ENCODE data around the gene ARRDC1. TPM values are rescaled to one million over a fixed set of nuclear protein-coding genes. Genes with fewer than 3 reads are reported as not detected.

Gene ARRDC1, protein sequence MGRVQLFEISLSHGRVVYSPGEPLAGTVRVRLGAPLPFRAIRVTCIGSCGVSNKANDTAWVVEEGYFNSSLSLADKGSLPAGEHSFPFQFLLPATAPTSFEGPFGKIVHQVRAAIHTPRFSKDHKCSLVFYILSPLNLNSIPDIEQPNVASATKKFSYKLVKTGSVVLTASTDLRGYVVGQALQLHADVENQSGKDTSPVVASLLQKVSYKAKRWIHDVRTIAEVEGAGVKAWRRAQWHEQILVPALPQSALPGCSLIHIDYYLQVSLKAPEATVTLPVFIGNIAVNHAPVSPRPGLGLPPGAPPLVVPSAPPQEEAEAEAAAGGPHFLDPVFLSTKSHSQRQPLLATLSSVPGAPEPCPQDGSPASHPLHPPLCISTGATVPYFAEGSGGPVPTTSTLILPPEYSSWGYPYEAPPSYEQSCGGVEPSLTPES
- 10 to 100 TPM in 1 of 2 donors, 1 to 10 TPM in 1; 9.3 to 16.3 TPM for total RNA-seq

DNA sequence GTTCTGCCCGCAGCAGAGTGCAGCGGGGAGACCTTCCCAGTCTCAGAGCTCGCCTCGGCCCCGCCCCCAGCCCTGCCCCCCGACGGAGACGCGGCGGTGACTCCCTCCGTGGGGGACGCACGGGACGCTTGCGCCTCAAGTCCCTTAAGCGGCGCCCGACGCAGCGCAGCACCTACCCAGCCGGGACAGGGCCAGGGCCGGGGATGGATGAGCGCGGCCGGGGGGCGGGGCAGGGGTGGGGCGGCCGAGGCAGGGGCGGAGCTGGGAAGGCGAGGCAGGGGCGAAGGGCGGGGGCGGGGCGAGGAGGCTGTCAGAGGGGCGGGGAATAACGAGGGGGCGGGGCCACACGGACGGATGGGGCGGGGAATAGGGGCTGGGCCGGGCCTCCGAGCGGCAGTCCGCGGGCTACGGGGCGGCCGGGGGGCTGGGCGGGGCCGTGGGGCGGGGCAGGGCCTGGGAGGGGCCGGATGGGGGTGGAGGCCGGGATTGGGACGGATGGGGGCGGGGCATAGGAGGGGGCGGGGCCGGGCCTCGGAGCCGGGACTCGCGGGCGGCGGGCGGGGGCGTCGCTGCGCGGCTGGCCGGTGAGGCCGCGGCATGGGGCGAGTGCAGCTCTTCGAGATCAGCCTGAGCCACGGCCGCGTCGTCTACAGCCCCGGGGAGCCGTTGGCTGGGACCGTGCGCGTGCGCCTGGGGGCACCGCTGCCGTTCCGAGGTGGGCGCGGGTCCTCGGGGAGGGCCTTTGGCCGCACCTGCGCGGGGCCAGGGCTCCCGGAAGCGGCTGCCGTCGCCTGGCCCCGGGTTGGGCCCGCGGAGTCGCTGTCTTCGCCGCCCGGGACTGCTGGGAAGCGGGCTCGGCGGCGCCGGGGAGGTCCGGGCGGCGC is at the start of gene ARRDC1:
TSS of gene ARRDC1 (plus strand) at position 566 of the 884 bp plus-strand sequence. CDS start at position 598, 32 bp downstream.

DNA sequence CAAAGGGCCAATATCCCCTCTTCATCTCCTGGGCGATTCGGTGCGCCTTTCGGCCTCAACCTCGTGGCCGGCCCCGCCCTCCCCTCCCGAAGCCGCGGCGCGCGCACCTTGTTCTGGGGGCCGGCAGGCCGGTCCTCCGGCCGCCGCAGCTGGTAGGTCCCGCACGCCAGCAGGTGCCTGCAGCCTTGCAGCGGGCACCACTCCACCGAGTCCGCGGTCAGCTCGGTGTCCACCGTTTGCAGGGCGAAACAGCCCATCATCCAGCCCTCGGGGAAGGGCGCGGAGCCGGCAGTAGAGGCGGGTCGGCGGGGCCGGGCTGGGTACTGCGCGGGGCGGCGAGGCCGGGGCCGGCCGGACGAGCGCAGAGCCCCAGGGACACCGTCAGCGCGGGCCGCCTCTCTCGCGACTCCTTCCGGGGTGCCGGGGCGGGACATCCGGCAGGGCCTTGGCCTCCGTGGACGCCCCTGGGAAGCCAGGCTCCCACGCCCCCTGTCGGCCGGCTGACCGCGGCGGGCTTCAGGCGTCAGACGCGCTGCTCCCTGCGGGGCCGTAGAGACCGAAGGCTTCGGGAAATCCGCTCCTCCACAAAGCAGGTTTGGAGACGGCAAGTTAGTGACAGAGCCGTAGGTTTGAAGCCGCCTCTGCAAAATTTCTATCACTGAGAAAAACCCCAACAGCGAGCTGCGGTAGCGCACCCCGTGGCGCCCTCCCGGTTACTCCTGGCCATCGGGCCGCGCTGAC is 26.8 kb upstream of the ARRDC1 start, which contains the start of gene DPH7:
TSS of gene DPH7 (minus strand) at position 408 of the 741 bp plus-strand sequence. CDS start at position 260, 148 bp downstream.

DNA sequence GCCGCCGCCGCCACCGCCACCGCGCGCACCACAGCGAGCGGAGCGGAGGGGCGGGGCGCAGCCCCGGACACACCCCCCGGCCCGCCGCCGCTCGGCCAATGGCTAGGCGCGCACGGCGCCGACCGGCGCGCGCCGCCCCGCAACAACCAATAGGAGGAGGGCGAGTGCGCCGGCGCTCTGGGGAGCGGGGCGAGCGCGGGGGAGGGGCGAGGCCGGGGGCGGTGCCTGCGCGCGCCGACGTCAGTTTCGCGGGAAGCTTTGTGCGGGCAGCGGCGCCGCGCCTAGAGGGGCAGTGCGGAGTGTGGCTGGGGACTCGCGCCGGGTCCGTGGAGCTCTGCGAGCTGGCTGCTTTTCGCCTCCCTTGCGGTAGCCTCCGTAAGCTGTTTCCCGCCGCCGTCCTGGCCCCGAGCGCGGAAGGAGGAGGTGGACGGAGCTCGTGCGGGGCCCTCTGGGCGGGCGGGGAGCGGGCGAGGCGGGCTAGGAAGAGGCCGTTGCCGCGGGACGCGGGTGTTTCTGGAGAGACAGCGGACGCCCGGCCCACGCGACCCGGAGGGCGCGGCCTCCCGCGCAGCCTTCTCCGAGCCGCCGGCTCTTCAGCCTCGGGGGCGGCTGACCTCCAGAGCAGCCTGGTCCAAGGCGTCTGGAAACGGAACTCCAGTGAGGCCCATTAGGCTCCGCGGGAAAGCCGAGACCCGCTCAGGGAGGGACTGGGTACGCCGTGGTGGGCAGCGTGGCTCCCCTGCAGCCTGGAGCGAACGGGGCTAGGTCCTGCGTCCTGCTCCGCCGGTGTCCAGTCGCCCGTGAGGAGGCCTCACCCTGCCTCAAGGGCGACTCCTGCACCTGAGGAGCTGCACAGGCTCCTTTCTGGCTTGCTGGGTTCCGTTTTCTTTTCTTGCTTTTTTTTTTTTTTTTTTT is 14.8 kb upstream of the ARRDC1 start, which contains the start of gene ZMYND19:
TSS of gene ZMYND19 (minus strand) at position 44 of the 915 bp plus-strand sequence. CDS start 249 bp downstream, outside the sequence.

DNA sequence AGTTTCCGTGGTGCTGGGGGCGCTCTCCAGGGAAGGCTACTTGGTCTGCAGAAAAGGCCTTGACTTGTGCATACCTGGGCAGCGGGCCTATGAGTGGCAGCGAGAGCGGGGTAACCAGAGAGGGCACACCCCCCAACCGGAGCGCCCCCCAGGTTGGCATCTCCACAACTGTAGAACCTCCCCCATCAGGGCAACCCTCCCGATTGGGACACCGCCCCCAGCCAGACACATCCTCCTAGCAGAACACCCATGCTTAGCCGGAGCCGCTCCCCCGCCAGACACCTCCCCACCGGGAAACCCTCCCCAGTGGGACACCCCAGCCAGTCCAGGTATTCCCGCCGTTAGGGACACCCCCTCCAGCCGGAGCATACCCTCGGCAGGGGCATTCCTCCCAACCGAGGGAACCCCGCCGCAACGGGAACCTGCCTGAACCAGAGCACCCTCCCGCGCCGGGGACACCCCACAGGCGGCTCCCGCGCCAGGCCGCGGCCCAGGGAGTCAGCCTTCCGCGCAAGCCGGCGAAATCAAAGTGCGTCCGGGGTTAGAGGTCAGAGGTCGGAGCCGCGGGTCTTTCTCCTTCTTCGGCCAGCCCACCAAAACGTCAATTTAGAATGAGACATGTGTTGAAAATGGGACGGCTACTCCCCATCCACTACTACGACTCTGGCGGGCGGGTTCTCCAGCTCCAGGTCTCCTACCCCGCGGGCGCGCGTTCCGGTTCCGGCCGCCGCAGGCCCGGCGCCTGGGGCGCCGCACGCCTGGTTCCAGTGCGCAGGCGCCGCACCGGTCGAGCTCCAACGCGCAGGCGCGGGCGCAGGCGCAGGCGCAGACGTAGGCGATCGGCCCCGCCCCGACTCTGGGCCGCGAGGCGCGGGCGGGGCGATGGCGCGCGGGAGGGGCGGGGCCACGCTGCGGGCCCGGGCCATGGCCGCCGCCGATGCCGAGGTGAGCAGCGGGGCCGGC is 12.9 kb downstream of the ARRDC1 start, which contains the start of gene EHMT1:
TSS of gene EHMT1 (plus strand) at position 901 of the 963 bp plus-strand sequence. CDS start at position 925, 24 bp downstream.

Small RNA genes within 50 kb of the gene (small RNA-seq; reads per million reads assigned to genes)
- 0 reads per million in 2 donors for gene RF00017

Other genes with a start within 250 kb of the ARRDC1 start
- 1 to 10 TPM; 2.0 to 5.5 TPM for gene EXD3, start 182.5 kb upstream of the ARRDC1 start, total RNA-seq
- under 1 TPM; under 0.01 to 0.69 TPM for gene NOXA1, start 182.3 kb upstream of the ARRDC1 start, total RNA-seq
- gene ENTPD8, start 164.3 kb upstream of the ARRDC1 start, total RNA-seq = not detected
- 10 to 100 TPM; 25.5 to 27.0 TPM for gene NSMF, start 146.4 kb upstream of the ARRDC1 start, total RNA-seq
- gene PNPLA7, start 55.3 kb upstream of the ARRDC1 start, total RNA-seq = 1 to 10 TPM in 1 of 2 donors, under 1 TPM in 1; 0.69 to 1.3 TPM
- 10 to 100 TPM; 49.6 to 79.6 TPM for gene MRPL41, start 53.8 kb upstream of the ARRDC1 start, total RNA-seq
- 10 to 100 TPM; 15.1 to 18.6 TPM for gene DPH7, start 26.8 kb upstream of the ARRDC1 start, total RNA-seq
- gene ZMYND19, start 15.2 kb upstream of the ARRDC1 start, total RNA-seq = 10 to 100 TPM; 16.2 to 29.0 TPM
- gene EHMT1, start 13.3 kb downstream of the ARRDC1 start, total RNA-seq = 10 to 100 TPM; 24.8 to 38.6 TPM